IPS DF 6.9 (cell line): Measurements from ENCODE around the gene LTBP1.
"Not testable (repeated sequence)": the region's sequence is repeated elsewhere in the genome, so short reads cannot be mapped to it uniquely, and the experiment has no call there.

ENCODE experiments used
- DNase-seq: peaks from one replicate; pipeline ENCODE4 v3.0.0-alpha.2; 2013; ENCODE audit warnings: low read depth, low spot score
- H3K27ac ChIP-seq: one replicate; pipeline ENCODE4 v1.5.1; 2013; ENCODE audit warnings: low read length, control low read depth
- H3K27me3 ChIP-seq: 2 replicates; pipeline ENCODE4 v1.6.1; 2013; ENCODE audit warnings: mild to moderate bottlenecking, low read length; ENCODE audit not compliant: control insufficient read depth, insufficient read depth
- H3K36me3 ChIP-seq: 2 replicates; pipeline ENCODE4 v1.6.1; 2013; ENCODE audit warnings: low read length; ENCODE audit not compliant: control insufficient read depth, insufficient read depth
- H3K4me1 ChIP-seq: 2 replicates; pipeline ENCODE4 v1.6.1; 2013; ENCODE audit warnings: low read length; ENCODE audit not compliant: control insufficient read depth, insufficient read depth
- H3K4me3 ChIP-seq: 2 replicates; pipeline ENCODE4 v1.5.1; 2013; ENCODE audit warnings: mild to moderate bottlenecking, low read length
- H3K9me3 ChIP-seq: 2 replicates; pipeline ENCODE4 v1.6.1; 2013; ENCODE audit warnings: low read length, inconsistent platforms; ENCODE audit not compliant: control insufficient read depth, insufficient read depth
- WGBS: extraction: QIAGEN DNeasy Blood & Tissue Kit; methylation state at CpG from one replicate; pipeline ENCODE4 v1.1.7; 2013; ENCODE audit warnings: mixed read lengths, missing lambda C conversion rate; ENCODE audit not compliant: insufficient read length, insufficient coverage; 5-methylcytosine and 5-hydroxymethylcytosine counted together

LTBP1 gene

DNA sequence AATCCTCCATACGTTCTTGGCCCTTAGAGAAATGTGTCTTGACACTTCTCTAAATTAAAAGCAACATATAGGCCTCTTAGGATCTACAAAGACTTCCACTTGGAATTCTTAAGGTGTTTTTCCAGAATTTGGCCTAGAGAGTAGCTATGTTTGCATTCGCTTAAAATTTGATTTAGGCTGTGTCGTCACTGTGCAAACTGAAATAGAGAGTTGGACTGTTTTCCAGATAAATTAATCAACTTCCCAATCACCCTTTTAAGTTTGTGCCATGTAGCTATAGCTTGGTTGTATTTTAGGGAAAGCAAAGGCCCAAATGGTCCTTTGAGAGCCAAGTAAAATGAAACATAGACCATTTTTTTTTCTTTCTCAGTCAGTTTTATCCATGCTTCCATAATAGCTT is 401.1 kb downstream of the LTBP1 start:
- Histone ChIP-seq H3K9me3 (no peaks in the 10 kb centered on the region), H3K27ac (no peak overlapping the region), H3K4me3 (no peak overlapping the region), H3K36me3 (no peaks in the 10 kb centered on the region), H3K27me3 (no peaks in the 10 kb centered on the region), H3K4me1 (no peaks in the 10 kb centered on the region)
- no CpG with 5 or more reads among the region's 3 CpGs for WGBS
- DNase-seq: no peak

DNA sequence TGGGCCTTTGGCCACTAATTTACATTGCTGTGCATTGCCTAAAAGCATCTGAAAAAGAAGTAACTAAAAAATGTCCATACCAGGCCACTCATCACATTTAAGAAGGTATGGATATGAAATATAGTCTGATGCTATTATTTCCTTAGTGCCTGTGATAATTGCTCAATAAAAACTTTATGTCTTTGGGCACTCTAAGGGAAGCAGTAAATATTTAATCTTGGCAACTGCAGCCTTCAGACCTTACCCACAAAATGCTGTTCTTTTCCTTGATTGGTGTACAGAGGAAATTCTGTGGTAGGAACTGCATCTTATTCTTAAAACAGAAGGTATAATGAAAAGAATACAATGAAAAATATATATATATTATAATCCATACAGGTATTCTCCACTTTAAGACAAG is 403.9 kb downstream of the LTBP1 start:
- no peaks in the 10 kb centered on the region for H3K9me3 ChIP-seq
- no peak for DNase-seq
- H3K27me3 ChIP-seq: no peaks in the 10 kb centered on the region
- H3K4me3 ChIP-seq: no peak overlapping the region
- H3K27ac ChIP-seq: no peak overlapping the region
- no peaks in the 10 kb centered on the region for H3K4me1 ChIP-seq
- H3K36me3 ChIP-seq: no peaks in the 10 kb centered on the region

DNA sequence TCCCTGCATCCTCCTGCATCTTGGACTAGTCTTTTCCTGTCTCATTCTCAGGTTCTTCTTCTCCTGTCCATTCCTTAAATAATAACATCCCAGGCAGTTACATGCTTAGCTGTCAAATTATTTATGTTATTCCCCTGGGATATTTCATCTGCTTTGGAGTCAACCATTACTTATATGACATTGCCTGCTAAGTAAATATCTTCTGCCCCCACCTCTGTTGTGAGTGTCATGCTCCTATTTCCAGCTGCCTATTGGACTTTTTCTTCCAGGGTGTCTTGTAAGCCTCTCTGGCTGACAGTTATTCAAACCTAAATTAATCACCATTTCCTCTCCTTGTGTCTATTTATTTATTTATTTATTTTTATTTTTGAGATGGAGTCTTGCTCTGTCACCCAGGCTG is 405.0 kb downstream of the LTBP1 start:
- Histone ChIP-seq H3K27me3 (no peaks in the 10 kb centered on the region), H3K27ac (no peak overlapping the region), H3K36me3 (no peaks in the 10 kb centered on the region), H3K9me3 (no peaks in the 10 kb centered on the region), H3K4me3 (no peak overlapping the region), H3K4me1 (no peaks in the 10 kb centered on the region)
- DNase-seq: no peak

DNA sequence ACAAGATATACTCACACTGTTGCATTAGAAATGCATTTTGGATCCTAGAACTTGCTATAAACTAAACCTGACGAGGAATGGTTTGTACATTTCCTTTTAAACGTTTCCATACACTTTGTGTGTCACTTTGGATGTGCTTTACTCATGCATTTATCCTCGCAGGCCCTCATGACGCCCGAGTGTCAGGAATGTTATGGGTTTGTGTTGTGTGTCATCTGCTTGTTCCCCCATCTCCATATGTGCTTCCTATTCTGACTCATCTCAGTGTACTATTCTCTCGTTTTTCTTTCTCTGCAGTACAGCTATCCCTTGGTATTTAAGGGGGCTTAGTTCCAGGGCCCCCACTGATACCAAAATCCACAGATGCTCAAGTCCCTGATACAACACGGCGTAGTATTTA is 408.2 kb downstream of the LTBP1 start:
- H3K27ac ChIP-seq: no peak overlapping the region
- WGBS: no CpG with 5 or more reads among the region's 8 CpGs
- no peak for DNase-seq
- no peaks in the 10 kb centered on the region for H3K4me1 ChIP-seq
- no peaks in the 10 kb centered on the region for H3K36me3 ChIP-seq
- no peak overlapping the region for H3K4me3 ChIP-seq
- H3K27me3 ChIP-seq: no peaks in the 10 kb centered on the region
- no peaks in the 10 kb centered on the region for H3K9me3 ChIP-seq

DNA sequence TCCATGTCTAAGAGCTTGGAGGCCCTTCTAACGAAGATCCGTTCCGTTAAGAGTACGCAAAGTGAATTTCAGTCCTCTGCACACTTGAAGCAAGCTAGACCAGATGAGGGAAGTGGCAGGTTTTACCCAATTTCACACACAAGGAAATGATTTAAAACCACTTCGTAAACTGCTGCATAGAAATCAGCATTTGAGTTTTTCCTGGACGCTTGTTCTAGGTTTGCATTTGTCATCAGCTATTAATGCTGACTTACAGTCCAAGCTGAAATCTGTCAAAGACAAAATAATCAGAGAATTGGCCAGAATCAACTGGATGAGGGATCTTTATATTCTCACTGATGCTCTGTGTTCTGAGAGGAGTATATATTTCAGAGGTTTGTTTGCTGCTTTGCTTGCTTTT is 412.1 kb downstream of the LTBP1 start:
- WGBS: no CpG with 5 or more reads among the region's 6 CpGs
- Histone ChIP-seq H3K4me3 (no peak overlapping the region), H3K4me1 (no peaks in the 10 kb centered on the region), H3K27ac (no peak overlapping the region), H3K36me3 (no peaks in the 10 kb centered on the region), H3K27me3 (no peaks in the 10 kb centered on the region), H3K9me3 (no peaks in the 10 kb centered on the region)
- DNase-seq: no peak

DNA sequence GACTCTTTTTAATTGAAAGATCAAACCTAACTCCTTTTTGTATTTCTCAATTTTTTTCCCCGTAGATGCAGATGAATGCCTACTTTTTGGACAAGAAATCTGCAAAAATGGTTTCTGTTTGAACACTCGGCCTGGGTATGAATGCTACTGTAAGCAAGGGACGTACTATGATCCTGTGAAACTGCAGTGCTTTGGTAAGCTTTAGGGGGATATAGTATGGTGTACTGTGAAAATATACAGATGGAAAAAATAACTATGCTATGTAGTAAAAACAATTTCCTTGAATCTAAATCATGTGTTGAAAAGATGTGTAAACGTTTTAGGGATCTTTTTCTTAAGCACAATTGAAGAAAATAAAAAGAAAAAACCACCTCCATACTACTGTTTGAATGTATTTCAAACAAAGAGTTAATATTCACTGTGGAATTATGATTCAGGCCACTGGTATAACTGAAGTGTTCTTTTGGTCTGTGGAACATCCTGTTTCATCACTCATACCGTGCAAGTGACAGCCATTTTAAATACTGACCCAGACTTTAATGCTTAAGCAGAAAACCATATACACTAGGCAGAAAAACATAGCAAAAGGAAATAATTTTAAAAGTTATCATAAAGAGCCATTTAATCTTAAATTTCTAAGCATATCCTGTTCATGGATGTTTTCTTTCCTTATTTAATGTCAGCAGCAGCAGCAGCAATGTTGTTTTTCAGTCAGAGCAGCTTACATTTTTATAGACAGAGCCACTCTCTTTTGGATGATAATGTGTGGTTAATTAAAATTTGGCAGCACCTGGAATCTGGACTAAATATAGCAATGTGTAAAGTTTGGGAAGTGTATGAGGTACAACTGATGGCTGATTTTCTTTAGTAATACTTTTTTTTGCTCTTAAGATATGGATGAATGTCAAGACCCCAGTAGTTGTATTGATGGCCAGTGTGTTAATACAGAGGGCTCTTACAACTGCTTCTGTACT is 416.9 kb downstream of the LTBP1 start:
- no peaks in the 10 kb centered on the region for H3K4me1 ChIP-seq
- H3K36me3 ChIP-seq: no peaks in the 10 kb centered on the region
- no peak overlapping the region for H3K4me3 ChIP-seq
- no peak for DNase-seq
- H3K27me3 ChIP-seq: no peaks in the 10 kb centered on the region
- H3K27ac ChIP-seq: no peak overlapping the region
- WGBS: no CpG with 5 or more reads among the region's 5 CpGs
- no peaks in the 10 kb centered on the region for H3K9me3 ChIP-seq

DNA sequence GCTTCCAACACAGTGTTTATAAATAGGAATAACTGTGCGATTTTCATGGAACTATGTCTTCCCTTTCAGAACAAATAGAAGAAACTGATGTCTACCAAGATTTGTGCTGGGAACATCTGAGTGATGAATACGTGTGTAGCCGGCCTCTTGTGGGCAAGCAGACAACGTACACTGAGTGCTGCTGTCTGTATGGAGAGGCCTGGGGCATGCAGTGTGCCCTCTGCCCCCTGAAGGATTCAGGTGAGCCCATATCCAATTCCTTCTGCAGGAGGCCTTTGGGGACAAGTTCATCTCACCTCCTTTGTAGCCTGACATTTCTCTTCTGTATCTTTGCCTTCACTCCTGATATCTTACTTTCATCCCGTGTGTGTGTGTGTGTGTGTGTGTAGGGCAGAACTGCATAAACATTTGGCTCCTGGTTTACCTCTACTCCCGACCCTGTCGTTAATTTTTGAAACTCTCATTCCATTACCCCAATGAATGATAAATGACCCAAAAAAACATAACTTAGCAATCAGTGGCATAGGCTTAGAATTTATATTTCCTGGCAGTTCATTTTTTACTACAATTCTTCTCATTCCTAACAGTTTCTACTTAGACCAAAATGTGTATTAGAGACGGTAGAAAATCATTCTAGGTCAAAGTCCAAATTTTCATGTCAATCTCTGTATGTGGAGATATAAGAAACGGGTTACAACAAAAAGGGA is 418.7 kb downstream of the LTBP1 start:
- H3K9me3 ChIP-seq: no peaks in the 10 kb centered on the region
- H3K4me1 ChIP-seq: no peaks in the 10 kb centered on the region
- H3K27me3 ChIP-seq: no peaks in the 10 kb centered on the region
- DNase-seq: no peak
- no peak overlapping the region for H3K4me3 ChIP-seq
- no peak overlapping the region for H3K27ac ChIP-seq
- H3K36me3 ChIP-seq: no peaks in the 10 kb centered on the region
- WGBS: no CpG with 5 or more reads among the region's 9 CpGs

DNA sequence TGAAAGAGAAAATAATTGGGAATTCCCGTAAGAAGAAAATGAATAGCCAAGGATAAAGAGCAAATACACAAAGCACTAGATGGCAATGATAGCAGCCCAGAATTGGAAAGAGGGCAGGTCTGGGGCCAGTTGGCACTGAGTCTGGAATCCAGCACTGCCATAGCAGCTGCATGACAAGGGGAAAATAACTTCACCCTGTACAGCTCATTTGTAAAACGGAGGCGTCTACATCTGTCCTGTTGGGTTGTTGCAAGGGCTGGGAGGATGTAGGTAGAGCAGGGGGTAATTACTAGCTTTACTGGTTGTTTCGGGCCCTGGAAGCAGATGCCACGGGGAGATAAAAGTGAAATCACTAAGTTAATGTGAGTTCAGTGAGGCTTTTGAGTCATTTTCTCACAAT is 419.7 kb downstream of the LTBP1 start:
- no CpG with 5 or more reads among the region's 5 CpGs for WGBS
- DNase-seq: no peak
- Histone ChIP-seq H3K36me3 (no peaks in the 10 kb centered on the region), H3K27me3 (no peaks in the 10 kb centered on the region), H3K27ac (no peak overlapping the region), H3K9me3 (no peaks in the 10 kb centered on the region), H3K4me1 (no peaks in the 10 kb centered on the region), H3K4me3 (no peak overlapping the region)

DNA sequence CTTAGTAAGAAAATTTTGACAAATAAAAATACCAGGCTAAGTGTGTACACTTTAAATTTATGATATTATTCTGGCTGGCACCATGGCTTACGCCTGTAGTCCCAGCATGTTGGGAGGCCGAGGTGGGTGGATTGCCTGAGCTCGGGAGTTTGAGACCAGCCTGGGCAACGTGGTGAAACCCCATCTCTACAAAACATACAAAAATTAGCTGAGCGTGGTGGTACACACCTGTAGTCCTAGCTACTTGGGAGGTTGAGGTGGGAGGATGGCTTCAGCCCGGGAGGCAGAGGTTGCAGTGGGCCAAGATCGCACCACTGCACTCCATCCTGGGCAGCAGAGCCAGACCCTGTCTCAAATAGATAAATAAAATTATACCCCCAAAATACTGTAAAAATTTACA is 421.8 kb downstream of the LTBP1 start:
- H3K4me1 ChIP-seq, H3K36me3 ChIP-seq, H3K9me3 ChIP-seq, H3K4me3 ChIP-seq, DNase-seq, H3K27me3 ChIP-seq, H3K27ac ChIP-seq: not testable (repeated sequence)
- WGBS: no CpG with 5 or more reads among the region's 7 CpGs

DNA sequence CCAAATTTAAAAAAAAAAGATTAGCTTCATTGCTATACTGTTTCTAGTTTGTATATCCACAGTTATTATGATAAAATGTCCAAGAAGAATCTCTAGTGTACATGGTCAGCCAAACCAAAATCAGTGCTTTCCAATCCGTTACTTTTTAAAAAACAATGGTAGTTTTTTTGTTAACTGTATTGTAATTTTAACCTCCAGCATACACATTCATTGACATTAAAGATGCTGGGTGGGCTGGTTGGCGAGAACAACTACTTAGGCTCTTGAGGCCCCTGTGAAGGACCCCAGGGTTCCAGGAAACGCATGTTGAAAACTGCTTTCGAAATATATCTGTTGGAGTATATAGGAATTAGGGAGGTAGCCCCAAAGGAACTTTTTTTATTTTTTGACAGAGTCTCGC is 422.4 kb downstream of the LTBP1 start:
- no peak overlapping the region for H3K4me3 ChIP-seq
- H3K36me3 ChIP-seq: no peaks in the 10 kb centered on the region
- no peaks in the 10 kb centered on the region for H3K9me3 ChIP-seq
- no peaks in the 10 kb centered on the region for H3K27me3 ChIP-seq
- no CpG with 5 or more reads among the region's 5 CpGs for whole genome bisulfite sequencing
- no peak for DNase-seq
- no peaks in the 10 kb centered on the region for H3K4me1 ChIP-seq
- no peak overlapping the region for H3K27ac ChIP-seq
